ENCODE results near the gene ANKRD11. TPM values are rescaled to one million over a fixed set of nuclear protein-coding genes. Genes with fewer than 3 reads are reported as not detected.
A peak's percentile ranks its signal among the peaks of the same experiment; 100 is the strongest.

Gene ANKRD11
- polyA plus RNA-seq, 6 donors from 2014 or later: 0.78 to 24.8 (median 10.1) TPM

DNA sequence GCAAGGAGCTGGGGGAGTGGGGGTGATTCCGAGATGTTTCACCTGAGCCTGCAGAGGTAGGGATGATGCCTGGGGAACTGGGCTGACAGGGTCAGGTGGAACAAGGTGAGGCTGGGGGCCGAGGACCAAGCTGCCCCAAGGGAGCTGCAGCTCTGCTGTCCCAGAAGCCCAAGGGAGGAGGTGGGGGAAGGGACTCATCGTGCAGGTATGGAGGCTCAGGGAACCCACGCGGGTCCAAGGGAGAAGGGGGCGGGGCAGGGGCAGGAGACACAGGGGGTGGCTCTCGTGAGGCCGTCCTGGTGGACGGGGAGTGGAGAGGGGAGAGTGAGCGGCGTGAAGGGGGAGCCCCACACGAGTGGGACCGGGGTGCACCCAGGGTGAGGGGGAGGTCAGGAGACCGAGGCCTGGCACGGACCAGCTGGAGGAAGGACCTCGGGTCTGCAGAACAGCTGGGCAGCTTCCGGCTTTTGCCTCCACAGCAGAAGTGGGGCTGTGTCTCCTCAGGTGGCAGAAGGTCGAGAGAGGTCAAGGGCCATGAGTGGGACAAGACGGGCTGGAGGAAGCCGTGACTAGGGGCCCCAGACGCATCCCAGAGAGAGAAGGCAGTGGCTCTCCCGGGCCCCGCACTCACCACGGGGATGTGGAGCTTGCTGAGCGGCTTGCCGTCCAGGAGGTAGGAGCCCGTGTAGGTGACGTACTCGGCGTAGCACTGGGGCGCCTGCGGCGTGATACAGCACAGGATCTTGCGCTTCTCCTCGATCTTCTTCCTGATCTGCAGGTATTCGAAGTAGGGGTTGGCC, 211.7 kb downstream of the ANKRD11 start:
- H3K27ac Mint-ChIP-seq: peak overlapping the region in 2 of 6 donors; percentile 54 to 74
- no peaks in the 10 kb centered on the region for H3K27me3 Mint-ChIP-seq
- no peak overlapping the region for H3K4me3 Mint-ChIP-seq
- peaks cover 2 to 4% of the 10 kb centered on the region in 2 donors for H3K36me3 Mint-ChIP-seq
- DNase-seq: no peak
- ATAC-seq (ENCODE audit: low read depth in 2 of 2): no peak
- peaks cover 0 to 2% (median under 1%) of the 10 kb centered on the region in 3 donors for H3K4me1 Mint-ChIP-seq
- no peaks in the 10 kb centered on the region for H3K9me3 Mint-ChIP-seq

DNA sequence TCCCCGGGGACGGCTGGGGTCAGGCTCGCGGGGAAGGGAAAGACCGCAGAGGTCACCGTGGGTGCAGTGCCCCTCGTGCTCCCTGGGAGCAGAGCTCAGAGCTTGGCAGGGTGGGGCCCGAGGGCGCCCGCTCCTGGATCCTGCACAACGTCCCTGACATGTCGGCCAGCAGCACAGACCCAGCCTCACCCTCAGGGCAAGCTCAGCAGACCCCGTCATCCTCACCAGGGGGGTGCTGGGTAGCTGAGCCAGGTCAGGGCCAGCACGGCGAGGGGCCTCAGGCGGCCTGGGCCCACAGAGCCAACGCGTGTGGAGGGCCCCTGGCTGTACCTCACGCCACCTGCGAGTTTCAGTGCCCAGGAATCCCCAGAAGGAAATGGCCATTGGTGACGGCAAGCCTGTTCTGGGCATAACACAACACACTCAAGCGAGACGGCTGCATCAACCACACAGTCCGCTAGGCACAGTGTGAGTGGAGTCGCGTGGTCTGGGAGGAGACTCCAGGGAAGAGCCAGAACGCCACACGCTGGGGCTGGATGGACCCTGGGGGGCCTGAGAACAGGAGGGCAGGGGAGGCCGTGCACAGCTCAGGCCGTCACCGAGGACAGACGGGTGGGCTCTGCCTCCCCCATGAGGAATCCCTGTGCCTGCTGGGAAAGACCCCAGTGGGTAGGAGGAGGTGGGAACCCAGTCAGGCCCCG, 212.6 kb downstream of the ANKRD11 start:
- Mint-ChIP-seq H3K9me3 (no peaks in the 10 kb centered on the region), H3K36me3 (peaks cover 7 to 12% of the 10 kb centered on the region in 2 donors), H3K27ac (no peak overlapping the region), H3K27me3 (no peaks in the 10 kb centered on the region), H3K4me3 (no peak overlapping the region), H3K4me1 (peaks cover 0 to 6% (median 5%) of the 10 kb centered on the region in 3 donors)
- no peak for DNase-seq
- no peak for ATAC-seq (ENCODE audit: low read depth in 2 of 2)

GRCh38 chr16:89277049-89277448, 213.3 kb downstream of the ANKRD11 start:
- peak overlapping the region in 2 of 6 donors; percentile 38 to 70 for H3K27ac Mint-ChIP-seq
- H3K36me3 Mint-ChIP-seq: peaks cover 7 to 14% of the 10 kb centered on the region in 2 donors
- no peak for ATAC-seq (ENCODE audit: low read depth in 2 of 2)
- DNase-seq: no peak
- no peaks in the 10 kb centered on the region for H3K9me3 Mint-ChIP-seq
- no peak overlapping the region for H3K4me3 Mint-ChIP-seq
- no peaks in the 10 kb centered on the region for H3K27me3 Mint-ChIP-seq
- H3K4me1 Mint-ChIP-seq: peaks cover 0 to 6% (median 5%) of the 10 kb centered on the region in 3 donors

- H3K4me1 Mint-ChIP-seq: peaks cover 0 to 6% (median 5%) of the 10 kb centered on the region in 3 donors
- no peaks in the 10 kb centered on the region for H3K27me3 Mint-ChIP-seq
- DNase-seq: no peak
- H3K9me3 Mint-ChIP-seq: no peaks in the 10 kb centered on the region
- H3K4me3 Mint-ChIP-seq: no peak overlapping the region
- H3K36me3 Mint-ChIP-seq: peaks cover 7 to 14% of the 10 kb centered on the region in 2 donors
- H3K27ac Mint-ChIP-seq: no peak overlapping the region
- no peak for ATAC-seq (ENCODE audit: low read depth in 2 of 2)
Measured at GRCh38 chr16:89275837-89276720, 214.3 kb downstream of the ANKRD11 start.

DNA sequence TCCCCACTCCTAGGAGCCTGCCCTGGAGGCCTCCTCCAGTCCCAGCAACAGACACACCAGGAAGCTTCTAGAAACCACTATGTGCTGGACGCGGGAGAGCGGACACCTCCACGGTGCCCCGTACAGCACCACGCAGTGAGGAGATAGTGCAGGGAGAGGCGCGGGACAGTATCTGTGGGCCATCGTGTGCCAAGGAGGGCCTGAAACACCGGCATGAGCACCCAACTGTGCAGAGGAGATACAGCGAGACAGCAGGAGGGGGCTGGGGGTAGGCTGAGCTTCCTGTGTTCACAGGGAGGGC, 215.1 kb downstream of the ANKRD11 start:
- H3K9me3 Mint-ChIP-seq: no peaks in the 10 kb centered on the region
- DNase-seq: no peak
- no peak for ATAC-seq (ENCODE audit: low read depth in 2 of 2)
- H3K36me3 Mint-ChIP-seq: peaks cover 7 to 14% of the 10 kb centered on the region in 2 donors
- H3K4me1 Mint-ChIP-seq: peaks cover 0 to 6% (median 5%) of the 10 kb centered on the region in 3 donors
- no peak overlapping the region for H3K4me3 Mint-ChIP-seq
- no peaks in the 10 kb centered on the region for H3K27me3 Mint-ChIP-seq
- H3K27ac Mint-ChIP-seq: no peak overlapping the region

GRCh38 chr16:89274561-89275283, 215.6 kb downstream of the ANKRD11 start:
- H3K9me3 Mint-ChIP-seq: no peaks in the 10 kb centered on the region
- peaks cover 0 to 6% (median 5%) of the 10 kb centered on the region in 3 donors for H3K4me1 Mint-ChIP-seq
- H3K27ac Mint-ChIP-seq: no peak overlapping the region
- DNase-seq (no peak), ATAC-seq (ENCODE audit: low read depth in 2 of 2) (no peak)
- H3K4me3 Mint-ChIP-seq: no peak overlapping the region
- H3K27me3 Mint-ChIP-seq: no peaks in the 10 kb centered on the region
- peaks cover 7 to 14% of the 10 kb centered on the region in 2 donors for H3K36me3 Mint-ChIP-seq

DNA sequence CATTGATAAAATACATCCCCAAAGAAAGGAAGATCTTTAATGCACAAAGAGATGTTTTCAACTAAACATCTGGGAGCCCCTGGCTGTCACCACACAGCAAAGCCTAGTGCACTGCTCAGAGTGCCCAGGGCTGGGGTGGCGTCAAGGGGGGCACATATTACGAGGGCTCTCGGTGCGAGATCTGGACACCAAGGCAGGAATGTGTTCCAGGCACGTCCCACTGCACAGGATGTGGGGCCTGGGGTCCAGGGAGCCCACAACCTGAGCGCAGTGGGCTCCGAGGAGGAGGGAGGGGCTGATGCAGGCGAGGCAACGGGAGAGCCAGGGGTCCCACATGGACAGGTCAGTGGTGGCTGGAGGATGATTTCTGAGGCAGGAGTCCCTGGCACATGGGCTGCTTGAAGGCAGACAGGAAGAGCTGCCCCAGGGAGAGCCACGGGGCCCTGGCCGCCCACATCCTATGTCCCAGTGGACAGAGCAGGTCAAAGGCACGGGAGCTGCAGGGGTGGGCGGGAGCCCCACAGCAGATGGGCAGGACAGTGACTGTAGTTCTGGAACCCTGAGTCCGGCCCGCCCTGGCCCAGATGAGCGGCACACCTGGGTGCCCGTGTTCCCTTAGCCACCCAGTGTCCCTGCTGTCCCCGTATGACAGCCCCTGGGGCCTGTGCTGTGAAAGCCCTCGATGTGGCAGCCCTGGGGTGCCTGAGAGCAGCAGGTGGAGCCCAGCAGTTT, 216.5 kb downstream of the ANKRD11 start:
- Mint-ChIP-seq H3K9me3 (no peaks in the 10 kb centered on the region), H3K4me3 (peak overlapping the region in 2 of 8 donors; percentile 9 to 54), H3K4me1 (peaks cover 0 to 6% (median 5%) of the 10 kb centered on the region in 3 donors), H3K27me3 (no peaks in the 10 kb centered on the region), H3K36me3 (peaks cover 7 to 14% of the 10 kb centered on the region in 2 donors), H3K27ac (peak overlapping the region in 1 of 6 donors; percentile 42)
- ATAC-seq (ENCODE audit: low read depth in 2 of 2) (no peak), DNase-seq (no peak)

DNA sequence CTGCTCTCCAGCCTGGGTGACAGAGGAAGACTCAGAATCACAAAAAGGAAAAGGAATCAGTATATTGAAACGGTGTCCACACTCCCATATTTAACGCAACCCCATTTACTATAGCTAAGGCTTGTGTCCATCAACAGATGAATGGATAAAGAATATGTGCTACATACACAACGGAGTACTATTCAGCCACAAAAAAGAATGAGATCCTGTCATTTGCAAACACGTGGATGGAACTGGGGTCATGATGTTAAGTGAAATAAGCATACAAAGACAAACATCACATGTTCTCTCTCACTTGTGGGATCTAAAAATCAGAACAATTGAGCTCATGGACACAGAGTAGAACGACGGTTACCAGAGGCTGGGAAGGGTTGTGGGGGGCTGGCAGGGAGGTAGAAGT, 217.7 kb downstream of the ANKRD11 start:
- ATAC-seq (ENCODE audit: low read depth in 2 of 2): no peak
- no peaks in the 10 kb centered on the region for H3K9me3 Mint-ChIP-seq
- no peak overlapping the region for H3K4me3 Mint-ChIP-seq
- H3K27me3 Mint-ChIP-seq: no peaks in the 10 kb centered on the region
- no peak for DNase-seq
- peak overlapping the region in 1 of 6 donors; percentile 30 for H3K27ac Mint-ChIP-seq
- H3K4me1 Mint-ChIP-seq: peaks cover 0 to 6% (median 5%) of the 10 kb centered on the region in 3 donors
- peaks cover 7 to 14% of the 10 kb centered on the region in 2 donors for H3K36me3 Mint-ChIP-seq

- Mint-ChIP-seq H3K4me3 (no peak overlapping the region), H3K27ac (peak overlapping the region in 1 of 6 donors; percentile 47), H3K36me3 (peaks cover 7 to 14% of the 10 kb centered on the region in 2 donors), H3K27me3 (no peaks in the 10 kb centered on the region), H3K9me3 (no peaks in the 10 kb centered on the region), H3K4me1 (peaks cover 0 to 6% (median 5%) of the 10 kb centered on the region in 3 donors)
- ATAC-seq (ENCODE audit: low read depth in 2 of 2) (no peak), DNase-seq (no peak)
Measured at GRCh38 chr16:89270666-89271345, 219.6 kb downstream of the ANKRD11 start.

- no peaks in the 10 kb centered on the region for H3K27me3 Mint-ChIP-seq
- no peak overlapping the region for H3K4me3 Mint-ChIP-seq
- peak overlapping the region in 1 of 6 donors; percentile 29 for H3K27ac Mint-ChIP-seq
- no peak for DNase-seq
- no peak for ATAC-seq (ENCODE audit: low read depth in 2 of 2)
- H3K36me3 Mint-ChIP-seq: peaks cover 7 to 14% of the 10 kb centered on the region in 2 donors
- H3K9me3 Mint-ChIP-seq: no peaks in the 10 kb centered on the region
- H3K4me1 Mint-ChIP-seq: peaks cover 0 to 6% (median 5%) of the 10 kb centered on the region in 3 donors
Measured at GRCh38 chr16:89269805-89270665, 220.3 kb downstream of the ANKRD11 start.

DNA sequence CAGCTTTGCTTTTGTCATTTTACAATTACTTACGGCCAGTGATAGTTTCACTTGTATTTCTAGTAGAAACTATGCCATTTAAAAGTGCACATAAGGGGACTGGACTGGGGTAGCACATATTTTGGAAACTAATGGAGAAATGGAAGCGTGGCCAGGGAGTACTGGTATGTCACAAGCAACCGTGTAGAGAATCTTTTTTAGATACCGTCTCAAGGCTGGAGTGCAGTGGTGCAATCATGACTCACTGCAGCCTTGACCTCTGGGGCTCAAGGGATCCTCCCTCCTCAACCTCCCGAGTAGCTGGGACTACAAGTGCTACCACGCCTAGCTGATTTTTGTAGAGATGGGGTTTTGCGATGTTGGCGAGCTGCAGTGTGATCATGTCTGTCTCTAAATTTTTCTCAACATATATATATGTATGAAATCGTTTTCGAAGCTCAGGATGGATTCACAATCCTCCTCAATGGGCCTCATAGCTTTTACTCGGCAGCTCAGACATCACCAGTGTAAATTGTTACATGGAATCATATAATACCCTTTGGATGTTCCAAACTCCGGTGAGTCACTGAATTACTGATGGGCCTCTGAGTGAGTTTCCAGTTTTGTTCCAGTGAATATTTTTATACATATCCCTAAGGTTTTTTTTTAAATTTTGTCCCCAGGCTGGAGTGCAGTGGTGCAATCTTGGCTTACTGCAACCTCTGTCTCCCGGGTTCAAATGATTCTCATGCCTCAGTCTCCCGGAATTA, 221.2 kb downstream of the ANKRD11 start:
- peaks cover 0 to 6% (median 5%) of the 10 kb centered on the region in 3 donors for H3K4me1 Mint-ChIP-seq
- H3K9me3 Mint-ChIP-seq: no peaks in the 10 kb centered on the region
- peaks cover 7 to 14% of the 10 kb centered on the region in 2 donors for H3K36me3 Mint-ChIP-seq
- no peak for DNase-seq
- H3K27ac Mint-ChIP-seq: no peak overlapping the region
- no peak for ATAC-seq (ENCODE audit: low read depth in 2 of 2)
- H3K27me3 Mint-ChIP-seq: no peaks in the 10 kb centered on the region
- H3K4me3 Mint-ChIP-seq: no peak overlapping the region
